WI38 (cell line): ENCODE measurements around the gene BCAS3.
"Not testable (repeated sequence)": the region's sequence is repeated elsewhere in the genome, so short reads cannot be mapped to it uniquely, and the experiment has no call there.

Experiments
- H3K4me3 ChIP-seq: 2 replicates; pipeline ENCODE4 v1.5.1; 2011; ENCODE audit warnings: low read depth, mild to moderate bottlenecking, control low read depth, low read length
- CTCF ChIP-seq: IDR thresholded peaks from 2 replicates; pipeline ENCODE4 v1.5.1; 2012; ENCODE audit warnings: low read depth, mild to moderate bottlenecking, control low read depth, low read length

The BCAS3 gene

GRCh38 chr17:60923000-60923399, 245.3 kb downstream of the BCAS3 start:
- H3K4me3 ChIP-seq, result no peak overlapping the region
- TF ChIP-seq CTCF, result no peak

GRCh38 chr17:60926466-60927183, 249.0 kb downstream of the BCAS3 start:
- H3K4me3 ChIP-seq, result no peak overlapping the region
- no peak for TF ChIP-seq CTCF

- H3K4me3 ChIP-seq, result no peak overlapping the region
- TF ChIP-seq CTCF, result no peak
Measured at GRCh38 chr17:60933739-60934138, 256.1 kb downstream of the BCAS3 start.

GRCh38 chr17:60934723-60935122, 257.1 kb downstream of the BCAS3 start:
- no peak for TF ChIP-seq CTCF
- no peak overlapping the region for H3K4me3 ChIP-seq

GRCh38 chr17:60935991-60936390, 258.3 kb downstream of the BCAS3 start:
- H3K4me3 ChIP-seq, result not testable (repeated sequence)

- no peak overlapping the region for H3K4me3 ChIP-seq
- TF ChIP-seq CTCF, result no peak
Measured at GRCh38 chr17:60939318-60939717, 261.7 kb downstream of the BCAS3 start.

- H3K4me3 ChIP-seq, result no peak overlapping the region
- TF ChIP-seq CTCF, result no peak
Measured at GRCh38 chr17:60941028-60941427, 263.4 kb downstream of the BCAS3 start.

- no peak overlapping the region for H3K4me3 ChIP-seq
- TF ChIP-seq CTCF, result no peak
Measured at GRCh38 chr17:60941571-60941970, 263.9 kb downstream of the BCAS3 start.
